SK-N-SH treated with all-trans-retinoic acid at 6 μM for 48 hours (cell line): ENCODE measurements around the gene NOTCH3.

ENCODE experiments used
- ATAC-seq: fragments of 200-7000 bp; cut with Tn5 transposase; 3 replicates; pipeline ENCODE4 v1.9.1; 2020; ENCODE audit warnings: mild to moderate bottlenecking, moderate library complexity
- BACH2 ChIP-seq: fragments of 250-450 bp; sonication (Bioruptor Pico); IDR thresholded peaks from 2 replicates; pipeline ENCODE4 v1.9.0; 2021; ENCODE audit warnings: mild to moderate bottlenecking, borderline replicate concordance
- CREB5 ChIP-seq: fragments of 250-450 bp; sonication (Bioruptor Pico); IDR thresholded peaks from 2 replicates; pipeline ENCODE4 v1.5.1; 2020; ENCODE audit warnings: low read depth, mild to moderate bottlenecking, moderate library complexity
- CSDC2 ChIP-seq: fragments of 250-450 bp; sonication (Bioruptor Pico); IDR thresholded peaks from 2 replicates; pipeline ENCODE4 v1.5.0; 2020; ENCODE audit warnings: mild to moderate bottlenecking, moderate library complexity
- ESRRG ChIP-seq: fragments of 250-450 bp; sonication (Bioruptor Pico); IDR thresholded peaks from 2 replicates; pipeline ENCODE4 v1.6.1; 2021; ENCODE audit warnings: mild to moderate bottlenecking
- POU6F1 ChIP-seq: fragments of 250-450 bp; sonication (Bioruptor Pico); IDR thresholded peaks from 2 replicates; pipeline ENCODE4 v1.8.0; 2021; ENCODE audit warnings: low read depth, mild to moderate bottlenecking, moderate library complexity, borderline replicate concordance
- PPARA ChIP-seq: fragments of 250-450 bp; sonication (Bioruptor Pico); IDR thresholded peaks from 2 replicates; pipeline ENCODE4 v1.5.0; 2020; ENCODE audit warnings: mild to moderate bottlenecking, borderline replicate concordance
- TCF4 ChIP-seq: fragments of 250-450 bp; sonication (Bioruptor Pico); IDR thresholded peaks from 2 replicates; pipeline ENCODE4 v1.8.0; 2021; ENCODE audit warnings: mild to moderate bottlenecking, moderate library complexity, borderline replicate concordance
- TOX ChIP-seq: fragments of 250-450 bp; sonication (Bioruptor Pico); IDR thresholded peaks from 2 replicates; pipeline ENCODE4 v1.8.0; 2021; ENCODE audit warnings: mild to moderate bottlenecking, moderate library complexity, borderline replicate concordance
- ZC3H10 ChIP-seq: fragments of 250-450 bp; sonication (Bioruptor Pico); IDR thresholded peaks from 2 replicates; pipeline ENCODE4 v1.5.1; 2021; ENCODE audit warnings: mild to moderate bottlenecking, moderate library complexity
- ZFP3 ChIP-seq: fragments of 250-450 bp; sonication (Bioruptor Pico); IDR thresholded peaks from 2 replicates; pipeline ENCODE4 v1.5.0; 2020; ENCODE audit warnings: mild to moderate bottlenecking, moderate library complexity
- ZFP30 ChIP-seq: fragments of 450-650 bp; formaldehyde crosslinking; IDR thresholded peaks from 2 replicates; pipeline ENCODE4 v1.5.0; 2022; ENCODE audit warnings: mild to moderate bottlenecking, moderate library complexity
- ZNF565 ChIP-seq: fragments of 450-650 bp; formaldehyde crosslinking; conservative IDR thresholded peaks from 2 replicates; pipeline ENCODE4 v1.5.0; 2020; ENCODE audit warnings: low read depth, mild to moderate bottlenecking, moderate library complexity
- ZNF70 ChIP-seq: fragments of 450-650 bp; formaldehyde crosslinking; IDR thresholded peaks from 2 replicates; pipeline ENCODE4 v1.5.0; 2020; ENCODE audit warnings: mild to moderate bottlenecking, moderate library complexity
- ZNF8 ChIP-seq: fragments of 450-650 bp; formaldehyde crosslinking; IDR thresholded peaks from 2 replicates; pipeline ENCODE4 v1.5.0; 2020; ENCODE audit warnings: mild to moderate bottlenecking, moderate library complexity
- TF ChIP-seq, protein P1 (sequence below): fragments of 250-450 bp; sonication (Bioruptor Pico); IDR thresholded peaks from 2 replicates; pipeline ENCODE4 v1.5.0; 2020; ENCODE audit warnings: mild to moderate bottlenecking, moderate library complexity
- TF ChIP-seq, protein P2 (sequence below): fragments of 250-450 bp; sonication (Bioruptor Pico); IDR thresholded peaks from 2 replicates; pipeline ENCODE4 v1.5.1; 2021; ENCODE audit warnings: mild to moderate bottlenecking, moderate library complexity

NOTCH3 gene

GRCh38 chr19:15246198-15246481 lies 45.3 kb upstream of the NOTCH3 start:
- ATAC-seq = no peak
- TF ChIP-seq ZFP30 (no peak), ZFP3 (CRISPR knock-in tag) (no peak), ZNF70 (CRISPR knock-in tag) (no peak), PPARA (CRISPR knock-in tag) (no peak), CREB5 (no peak), ZNF565 (CRISPR knock-in tag) (no peak), TCF4 (CRISPR knock-in tag) (no peak), ESRRG (no peak)
- TF ChIP-seq, all 23 proteins: peak for 0

- no peak for TF ChIP-seq TOX (CRISPR knock-in tag)
- no peak for TF ChIP-seq BACH2 (CRISPR knock-in tag)
- TF ChIP-seq ZC3H10 (CRISPR knock-in tag) = no peak
- no peak for TF ChIP-seq ZNF565 (CRISPR knock-in tag)
- TF ChIP-seq, protein P1, sequence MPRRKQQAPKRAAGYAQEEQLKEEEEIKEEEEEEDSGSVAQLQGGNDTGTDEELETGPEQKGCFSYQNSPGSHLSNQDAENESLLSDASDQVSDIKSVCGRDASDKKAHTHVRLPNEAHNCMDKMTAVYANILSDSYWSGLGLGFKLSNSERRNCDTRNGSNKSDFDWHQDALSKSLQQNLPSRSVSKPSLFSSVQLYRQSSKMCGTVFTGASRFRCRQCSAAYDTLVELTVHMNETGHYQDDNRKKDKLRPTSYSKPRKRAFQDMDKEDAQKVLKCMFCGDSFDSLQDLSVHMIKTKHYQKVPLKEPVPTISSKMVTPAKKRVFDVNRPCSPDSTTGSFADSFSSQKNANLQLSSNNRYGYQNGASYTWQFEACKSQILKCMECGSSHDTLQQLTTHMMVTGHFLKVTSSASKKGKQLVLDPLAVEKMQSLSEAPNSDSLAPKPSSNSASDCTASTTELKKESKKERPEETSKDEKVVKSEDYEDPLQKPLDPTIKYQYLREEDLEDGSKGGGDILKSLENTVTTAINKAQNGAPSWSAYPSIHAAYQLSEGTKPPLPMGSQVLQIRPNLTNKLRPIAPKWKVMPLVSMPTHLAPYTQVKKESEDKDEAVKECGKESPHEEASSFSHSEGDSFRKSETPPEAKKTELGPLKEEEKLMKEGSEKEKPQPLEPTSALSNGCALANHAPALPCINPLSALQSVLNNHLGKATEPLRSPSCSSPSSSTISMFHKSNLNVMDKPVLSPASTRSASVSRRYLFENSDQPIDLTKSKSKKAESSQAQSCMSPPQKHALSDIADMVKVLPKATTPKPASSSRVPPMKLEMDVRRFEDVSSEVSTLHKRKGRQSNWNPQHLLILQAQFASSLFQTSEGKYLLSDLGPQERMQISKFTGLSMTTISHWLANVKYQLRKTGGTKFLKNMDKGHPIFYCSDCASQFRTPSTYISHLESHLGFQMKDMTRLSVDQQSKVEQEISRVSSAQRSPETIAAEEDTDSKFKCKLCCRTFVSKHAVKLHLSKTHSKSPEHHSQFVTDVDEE = no peak
- TF ChIP-seq ZFP3 (CRISPR knock-in tag) = no peak
- no peak for TF ChIP-seq ESRRG
- TF ChIP-seq POU6F1 (CRISPR knock-in tag) = no peak
- TF ChIP-seq CSDC2 (CRISPR knock-in tag) = no peak
- TF ChIP-seq ZNF8 (CRISPR knock-in tag) = no peak
- ATAC-seq = no peak
Measured at GRCh38 chr19:15245370-15246197, 44.8 kb upstream of the NOTCH3 start.

GRCh38 chr19:15244808-15245207 lies 44.0 kb upstream of the NOTCH3 start:
- ATAC-seq = no peak
- TF ChIP-seq POU6F1 (CRISPR knock-in tag) = no peak
- TF ChIP-seq, protein P1 = no peak
- TF ChIP-seq, protein P2, sequence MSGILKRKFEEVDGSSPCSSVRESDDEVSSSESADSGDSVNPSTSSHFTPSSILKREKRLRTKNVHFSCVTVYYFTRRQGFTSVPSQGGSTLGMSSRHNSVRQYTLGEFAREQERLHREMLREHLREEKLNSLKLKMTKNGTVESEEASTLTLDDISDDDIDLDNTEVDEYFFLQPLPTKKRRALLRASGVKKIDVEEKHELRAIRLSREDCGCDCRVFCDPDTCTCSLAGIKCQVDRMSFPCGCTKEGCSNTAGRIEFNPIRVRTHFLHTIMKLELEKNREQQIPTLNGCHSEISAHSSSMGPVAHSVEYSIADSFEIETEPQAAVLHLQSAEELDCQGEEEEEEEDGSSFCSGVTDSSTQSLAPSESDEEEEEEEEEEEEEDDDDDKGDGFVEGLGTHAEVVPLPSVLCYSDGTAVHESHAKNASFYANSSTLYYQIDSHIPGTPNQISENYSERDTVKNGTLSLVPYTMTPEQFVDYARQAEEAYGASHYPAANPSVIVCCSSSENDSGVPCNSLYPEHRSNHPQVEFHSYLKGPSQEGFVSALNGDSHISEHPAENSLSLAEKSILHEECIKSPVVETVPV (CRISPR knock-in tag) = no peak
- no peak for TF ChIP-seq CSDC2 (CRISPR knock-in tag)
